ENCODE results near the gene SLC13A4. TPM values are rescaled to one million over a fixed set of nuclear protein-coding genes. Genes with fewer than 3 reads are reported as not detected.

SLC13A4 gene
- total and polyA plus RNA-seq, 2 of the 4 experiments (the other 2 are of a cell fraction), result 0.10 TPM; not detected in 1

DNA sequence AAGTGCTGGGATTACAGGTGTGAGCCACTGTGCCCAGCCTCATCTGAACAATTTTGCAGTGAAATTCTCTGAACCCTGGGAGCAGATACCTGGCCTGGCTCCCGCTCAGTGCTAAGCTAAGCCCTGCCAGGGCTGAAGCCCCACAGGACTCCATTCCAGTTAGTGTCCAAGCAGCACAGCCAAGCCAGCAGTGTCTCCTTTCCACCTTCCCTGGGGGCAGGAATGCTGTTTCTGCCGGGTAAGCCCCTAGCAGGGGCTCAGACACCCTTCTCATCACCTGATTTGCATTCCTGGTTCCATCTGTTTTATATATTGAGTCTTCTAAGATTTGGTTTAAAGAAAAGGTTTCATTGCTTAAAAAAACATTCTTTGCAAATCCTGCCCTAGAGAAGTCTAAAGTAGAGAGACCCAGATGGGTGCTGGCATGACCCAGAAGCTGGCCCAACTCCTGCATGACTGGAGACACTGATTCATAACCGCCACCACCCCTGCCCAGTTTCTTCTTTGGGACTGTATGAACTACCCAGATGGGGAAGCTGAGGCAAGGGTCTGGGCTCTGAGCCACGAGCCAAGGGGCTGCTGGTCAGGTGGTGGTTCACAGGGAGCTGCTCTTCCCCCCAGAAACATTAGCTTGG lies 14.0 kb downstream of the SLC13A4 start:
- Histone ChIP-seq H3K36me3 (ENCODE audit: control insufficient read depth, insufficient read depth, low read length) (no peaks in the 10 kb centered on the region), H3K14ac (replicated peaks; ENCODE audit: low read depth, low read length) (peak overlapping the region; percentile 55), H2BK20ac (ENCODE audit: low read depth, low read length) (peak overlapping the region; percentile 60; the same call in 1 of the 2 replicates), H4K20me1 (ENCODE audit: insufficient read depth, low read length) (no peaks in the 10 kb centered on the region), H3K27me3 (ENCODE audit: control insufficient read depth, insufficient read depth, low read length) (no peaks in the 10 kb centered on the region), H3K23ac (ENCODE audit: low read depth, low read length) (peak overlapping the region; percentile 22), H4K8ac (ENCODE audit: low read depth in 2 of 2, low read length in 2 of 2) (peak overlapping the region; percentile 14 to 31; a peak in 2 of 4 replicates), H4K5ac (ENCODE audit: low read depth, low read length) (peak overlapping the region; percentile 10; the same call in 1 of the 2 replicates), H2BK15ac (ENCODE audit: low read depth, low read length) (peak overlapping the region; percentile 57; the same call in 1 of the 3 replicates), H3K4me2 (ENCODE audit: low read depth, low read length) (peak overlapping the region; percentile 23; the same call in 1 of the 2 replicates), H3K4me1 (ENCODE audit: control insufficient read depth, insufficient read depth, low read length) (peaks cover 17% of the 10 kb centered on the region), H4K91ac (ENCODE audit: insufficient read depth, low read depth, low read length) (peak overlapping the region; percentile 77), H2AK9ac (replicated peaks; ENCODE audit: low read depth, low read length, poor library complexity) (peak overlapping the region; percentile 88), H3K9ac (ENCODE audit: low read depth, low read length) (no peak overlapping the region), H3K18ac (ENCODE audit: low read depth, low read length) (peak overlapping the region; percentile 34; the same call in 1 of the 2 replicates), H3K9me1 (ENCODE audit: insufficient read depth, low read length) (peaks cover 14% of the 10 kb centered on the region), H3K56ac (ENCODE audit: extremely low read depth, insufficient read depth, low read length) (no peak overlapping the region), H3K9me3 (ENCODE audit: control insufficient read depth, insufficient read depth, low read length) (no peaks in the 10 kb centered on the region), H3K79me1 (ENCODE audit: low read depth in 1 of 2, low read length in 2 of 2) (peaks cover 0 to 8% of the 10 kb centered on the region in 2 experiments; a peak in 2 of 4 replicates), H3K4ac (ENCODE audit: low read depth, low read length) (peak overlapping the region; percentile 82), H2AK5ac (ENCODE audit: low read depth, low read length) (peak overlapping the region; percentile 76), H2AFZ (replicated peaks; ENCODE audit: low read length, poor library complexity) (peak overlapping the region; percentile 87), H3K4me3 (ENCODE audit: insufficient read depth, low read depth, low read length) (no peak overlapping the region), H3K27ac (ENCODE audit: insufficient read depth, low read length) (peak overlapping the region; percentile 41; the same call in 1 of the 2 replicates), H2BK120ac (ENCODE audit: low read depth, low read length) (peak overlapping the region; percentile 86), H2BK5ac (ENCODE audit: low read depth, low read length, poor library complexity, severe bottlenecking) (peak overlapping the region; percentile 60)
- dilution Hi-C loops (cut with HindIII; ENCODE audit: low sequenced_read_pairs, unreplicated experiment) (no loop called here), intact Hi-C loops (cut with micrococcal nuclease) (loop anchor here (1.0 kb wide), 1 partner anchor 11 kb away; no protein-coding TSS in a partner anchor), in situ Hi-C loops (cut with MboI; ENCODE audit: low sequenced_read_pairs) (no loop called here)
- ChIA-PET CTCF (interaction anchor here (0.7 to 1.0 kb wide), 3 partner anchors 40 to 83 kb away, joined by 3 to 5 read pairs (median 5); no protein-coding TSS in a partner anchor), POLR2A (ENCODE audit: unreplicated experiment) (interaction anchor here (0.6 kb wide), 1 partner anchor 52 kb away, joined by 4 read pairs; the partner anchor contains the start of gene STMP1)
- DNase-seq, result no peak
- ATAC-seq (ENCODE audit: low read depth), result peak; percentile 5; the same call in 1 of the 2 replicates
- TF ChIP-seq FOS (IDR thresholded peaks at IDR 0.05; ENCODE audit: low read depth, low read length), result no peak
- no peak for TF ChIP-seq RAD21 (IDR thresholded peaks at IDR 0.05; ENCODE audit: low read length)
- no peak for TF ChIP-seq RFX5 (IDR thresholded peaks at IDR 0.05; ENCODE audit: low read depth, low read length)
- no peak for TF ChIP-seq CHD1 (IDR thresholded peaks at IDR 0.05; ENCODE audit: low read depth, low read length)
- TF ChIP-seq BHLHE40 (IDR thresholded peaks at IDR 0.05; ENCODE audit: low read depth, low read length), result no peak
- TF ChIP-seq POLR2A (IDR thresholded peaks at IDR 0.05; ENCODE audit: low read depth, low read length), result no peak
- TF ChIP-seq NFE2L2 (IDR thresholded peaks at IDR 0.05; ENCODE audit: low read depth, low read length), result no peak
- no peak for TF ChIP-seq MAFK (IDR thresholded peaks at IDR 0.05; ENCODE audit: low read depth, low read length)
- no peak for TF ChIP-seq RCOR1 (IDR thresholded peaks at IDR 0.05; ENCODE audit: insufficient replicate concordance, low read length)
- no TSS peak for BruUV-seq (replicated peaks)
- WGBS, 2 experiments (ENCODE audit: extremely low coverage in 2 of 2, insufficient read length in 1 of 2), result no CpG with 5 or more reads among the region's 4 CpGs

All from IMR-90 (cell line).